HCT116 (cell line): Measurements from ENCODE around the gene CREB3L1.

ENCODE experiments used
- CEBPB ChIP-seq: IDR thresholded peaks from 2 replicates; pipeline ENCODE4 v1.6.1; 2012; ENCODE audit warnings: low read depth
- EZH2phosphoT487 ChIP-seq: fragments of 200-600 bp; IDR thresholded peaks from 2 replicates; pipeline ENCODE4 v1.6.1; 2018; ENCODE audit warnings: antibody characterized with exemption, borderline replicate concordance
- MAX ChIP-seq: IDR thresholded peaks from 2 replicates; pipeline ENCODE4 v1.6.1; 2012
- TCF7L2 ChIP-seq: IDR thresholded peaks from 2 replicates; pipeline ENCODE4 v1.7.0; 2011; ENCODE audit warnings: borderline replicate concordance, inconsistent platforms; ENCODE audit not compliant: insufficient read depth, insufficient read length; ENCODE audit errors: extremely low read depth
- TF ChIP-seq, protein P1 (sequence below), 3 experiments: fragments of 200-600 bp in 1 of 3; sonication (generic) in 1 of 3; IDR thresholded peaks in 2 of 3; conservative IDR thresholded peaks in 1 of 3; 2 replicates each; pipeline ENCODE4 v1.5.1; 2012 to 2017; ENCODE audit warnings: low read depth in 2 of 3, low read length in 2 of 3, antibody characterized with exemption in 1 of 3, borderline replicate concordance in 1 of 3, control low read depth in 1 of 3, mild to moderate bottlenecking in 1 of 3, mixed read lengths in 1 of 3, mixed run types in 1 of 3, moderate library complexity in 1 of 3; ENCODE audit not compliant: insufficient read depth in 1 of 3

- TF ChIP-seq, protein P1, sequence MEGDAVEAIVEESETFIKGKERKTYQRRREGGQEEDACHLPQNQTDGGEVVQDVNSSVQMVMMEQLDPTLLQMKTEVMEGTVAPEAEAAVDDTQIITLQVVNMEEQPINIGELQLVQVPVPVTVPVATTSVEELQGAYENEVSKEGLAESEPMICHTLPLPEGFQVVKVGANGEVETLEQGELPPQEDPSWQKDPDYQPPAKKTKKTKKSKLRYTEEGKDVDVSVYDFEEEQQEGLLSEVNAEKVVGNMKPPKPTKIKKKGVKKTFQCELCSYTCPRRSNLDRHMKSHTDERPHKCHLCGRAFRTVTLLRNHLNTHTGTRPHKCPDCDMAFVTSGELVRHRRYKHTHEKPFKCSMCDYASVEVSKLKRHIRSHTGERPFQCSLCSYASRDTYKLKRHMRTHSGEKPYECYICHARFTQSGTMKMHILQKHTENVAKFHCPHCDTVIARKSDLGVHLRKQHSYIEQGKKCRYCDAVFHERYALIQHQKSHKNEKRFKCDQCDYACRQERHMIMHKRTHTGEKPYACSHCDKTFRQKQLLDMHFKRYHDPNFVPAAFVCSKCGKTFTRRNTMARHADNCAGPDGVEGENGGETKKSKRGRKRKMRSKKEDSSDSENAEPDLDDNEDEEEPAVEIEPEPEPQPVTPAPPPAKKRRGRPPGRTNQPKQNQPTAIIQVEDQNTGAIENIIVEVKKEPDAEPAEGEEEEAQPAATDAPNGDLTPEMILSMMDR (IDR thresholded peaks at IDR 0.05 in 2 of 3, conservative IDR thresholded peaks at IDR 0.05 in 1 of 3; ENCODE audit: borderline replicate concordance in 1 of 3, insufficient read depth in 1 of 3, low read depth in 2 of 3, low read length in 2 of 3) = no peak
- no peak for TF ChIP-seq MAX
- TF ChIP-seq TCF7L2 = no peak
- TF ChIP-seq EZH2phosphoT487 = no peak
- TF ChIP-seq CEBPB = no peak
These were observed 43.2 kb upstream of the CREB3L1 start for GRCh38 chr11:46234311-46234710.
